A673 (cell line): ENCODE data around the gene DYNC1LI1. TPM values are rescaled to one million over a fixed set of nuclear protein-coding genes. Genes with fewer than 3 reads are reported as not detected.

ENCODE experiments used
- BruUV-seq: library from RNA; stranded (reverse); fragments of 400-500 nt; replicated peaks from 2 replicates; lab custom pipeline; 2021; lab: Mats Ljungman, UMichigan
- CTCF ChIA-PET: fragments of 300-600 bp; sonication (Branson Sonifier 250); formaldehyde crosslinking; loops from one replicate; lab custom pipeline; 2022; ENCODE audit warnings: antibody characterized with exemption; lab: Charles Lee
- POLR2A ChIA-PET: fragments of 300-600 bp; sonication (Branson Sonifier 250); formaldehyde crosslinking; loops from one replicate; lab custom pipeline; 2022; ENCODE audit warnings: antibody characterized with exemption; ENCODE audit not compliant: low non-redundant PET; lab: Charles Lee
- DNase-seq: peaks from one replicate; pipeline ENCODE4 v3.0.0-alpha.2; 2015; ENCODE audit warnings: low spot score
- H3K27ac ChIP-seq: fragments of 200-600 bp; sonication (generic); 2 replicates; pipeline ENCODE4 v1.5.1; 2016; ENCODE audit warnings: mixed run types, low read depth, mild to moderate bottlenecking, mixed read lengths, antibody characterized with exemption, low read length; ENCODE audit not compliant: poor library complexity, severe bottlenecking
- H3K27me3 ChIP-seq: fragments of 200-600 bp; sonication (generic); replicated peaks from 2 replicates; pipeline ENCODE4 v1.6.1; 2017; ENCODE audit warnings: mixed run types, low read depth, mild to moderate bottlenecking, mixed read lengths, antibody characterized with exemption, low read length; ENCODE audit not compliant: insufficient read depth, poor library complexity
- H3K36me3 ChIP-seq: fragments of 200-600 bp; sonication (generic); 2 replicates; pipeline ENCODE4 v1.6.1; 2016; ENCODE audit warnings: mixed run types, mild to moderate bottlenecking, mixed read lengths, antibody characterized with exemption, low read length; ENCODE audit not compliant: insufficient read depth, poor library complexity, severe bottlenecking
- H3K4me1 ChIP-seq: fragments of 200-600 bp; sonication (generic); 2 replicates; pipeline ENCODE4 v1.6.1; 2017; ENCODE audit warnings: mixed run types, mild to moderate bottlenecking, mixed read lengths, antibody characterized with exemption, low read length; ENCODE audit not compliant: insufficient read depth, poor library complexity, severe bottlenecking
- H3K4me3 ChIP-seq: fragments of 200-600 bp; sonication (generic); 2 replicates; pipeline ENCODE4 v1.5.1; 2016; ENCODE audit warnings: low read depth, mixed run types, mild to moderate bottlenecking, mixed read lengths, low read length; ENCODE audit not compliant: poor library complexity, severe bottlenecking
- H3K9me3 ChIP-seq: fragments of 200-600 bp; sonication (generic); 2 replicates; pipeline ENCODE4 v1.6.1; 2016; ENCODE audit warnings: mixed run types, low read depth, mild to moderate bottlenecking, mixed read lengths, antibody characterized with exemption, low read length; ENCODE audit not compliant: poor library complexity, severe bottlenecking
- CTCF ChIP-seq: fragments of 300-800, 200-600 bp; sonication (generic); conservative IDR thresholded peaks from 2 replicates; pipeline ENCODE4 v1.5.1; 2017; ENCODE audit warnings: low read depth, mild to moderate bottlenecking, antibody characterized with exemption, low read length, moderate library complexity, mixed read lengths
- EZH2 ChIP-seq: fragments of 200-600 bp; sonication (generic); IDR thresholded peaks from 2 replicates; pipeline ENCODE4 v1.6.1; 2017; ENCODE audit warnings: borderline replicate concordance, low read depth, mild to moderate bottlenecking, mixed read lengths, antibody characterized with exemption, low read length; ENCODE audit not compliant: poor library complexity, severe bottlenecking
- intact Hi-C: fragments of 100-400 bp; cut with micrococcal nuclease; formaldehyde crosslinking; loops from one replicate; pipeline ENCODE4 v1.10.0; 2022; ENCODE audit not compliant: unreplicated experiment
- total RNA-seq: library from RNA; stranded (reverse); gene quantifications from 2 replicates; pipeline ENCODE4 v1.2.3, GENCODE V29; 2021

The DYNC1LI1 gene
- total RNA-seq, 1 experiment from 2014 or later, result 73.1 TPM

GRCh38 chr3:32569540-32570420 lies 878 bp downstream of the DYNC1LI1 start:
- intact Hi-C loops, result no loop called here
- H3K36me3 ChIP-seq, result peaks cover 5% of the 10 kb centered on the region
- H3K9me3 ChIP-seq, result no peaks in the 10 kb centered on the region
- H3K4me1 ChIP-seq, result peaks cover 15% of the 10 kb centered on the region
- peak; percentile 78 for DNase-seq
- TF ChIP-seq EZH2 (no peak), CTCF (no peak)
- POLR2A ChIA-PET, result no interaction called here
- no TSS peak for BruUV-seq
- H3K4me3 ChIP-seq, result peak overlapping the region; percentile 98
- no peaks in the 10 kb centered on the region for H3K27me3 ChIP-seq
- CTCF ChIA-PET, result no interaction called here
- H3K27ac ChIP-seq, result peak overlapping the region; percentile 98

GRCh38 chr3:32568953-32569352 lies 1.7 kb downstream of the DYNC1LI1 start:
- ChIA-PET CTCF (no interaction called here), POLR2A (no interaction called here)
- Histone ChIP-seq H3K9me3 (no peaks in the 10 kb centered on the region), H3K4me1 (peaks cover 15% of the 10 kb centered on the region), H3K27me3 (no peaks in the 10 kb centered on the region), H3K27ac (no peak overlapping the region), H3K36me3 (peaks cover 5% of the 10 kb centered on the region), H3K4me3 (peak overlapping the region; percentile 98)
- DNase-seq, result no peak
- no TSS peak for BruUV-seq
- intact Hi-C loops, result no loop called here
- TF ChIP-seq CTCF (no peak), EZH2 (no peak)

- intact Hi-C loops, result no loop called here
- CTCF ChIA-PET, result no interaction called here
- DNase-seq, result no peak
- H3K4me3 ChIP-seq, result no peak overlapping the region
- TF ChIP-seq CTCF (no peak), EZH2 (no peak)
- H3K9me3 ChIP-seq, result no peaks in the 10 kb centered on the region
- H3K27ac ChIP-seq, result no peak overlapping the region
- peaks cover 5% of the 10 kb centered on the region for H3K36me3 ChIP-seq
- no peaks in the 10 kb centered on the region for H3K27me3 ChIP-seq
- POLR2A ChIA-PET, result no interaction called here
- peaks cover 10% of the 10 kb centered on the region for H3K4me1 ChIP-seq
- no TSS peak for BruUV-seq
Measured at GRCh38 chr3:32564195-32564594, 6.5 kb downstream of the DYNC1LI1 start.
